HS-5 (cell line): ENCODE measurements around the gene PCBD1.

Experiments used
- DNase-seq: peaks from one replicate; pipeline ENCODE4 v3.0.0-alpha.2; 2012; ENCODE audit warnings: low read depth

PCBD1 gene

GRCh38 chr10:70917226-70917625 is 28.9 kb upstream of the PCBD1 start:
- DNase-seq, result no peak

- DNase-seq, result no peak
Observed at GRCh38 chr10:70916241-70916640, 27.9 kb upstream of the PCBD1 start.

DNA sequence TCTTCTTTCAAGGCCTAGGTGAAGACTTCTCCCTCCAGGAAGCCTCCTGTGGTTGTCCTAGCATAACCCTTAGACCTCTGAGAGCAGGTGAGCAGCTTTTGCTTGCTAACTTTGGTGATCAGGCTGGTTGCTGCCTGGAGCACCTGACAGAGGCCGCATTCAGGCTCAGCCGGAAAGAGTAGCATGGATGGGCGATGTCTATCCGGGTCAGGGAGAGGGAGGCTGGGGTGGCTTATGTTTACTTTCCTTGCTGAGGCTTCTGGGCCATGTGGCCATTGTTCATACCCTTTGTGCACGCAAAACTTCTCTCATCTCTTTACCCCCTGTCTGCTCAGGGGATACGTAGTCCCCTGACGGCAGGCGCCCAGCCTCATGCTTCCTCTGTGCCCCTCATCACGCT is 27.4 kb upstream of the PCBD1 start:
- DNase-seq, result no peak

GRCh38 chr10:70915206-70915605 is 26.8 kb upstream of the PCBD1 start:
- DNase-seq, result no peak

GRCh38 chr10:70914316-70914864 is 26.0 kb upstream of the PCBD1 start:
- DNase-seq, result no peak

GRCh38 chr10:70913893-70914240 is 25.5 kb upstream of the PCBD1 start:
- no peak for DNase-seq

DNA sequence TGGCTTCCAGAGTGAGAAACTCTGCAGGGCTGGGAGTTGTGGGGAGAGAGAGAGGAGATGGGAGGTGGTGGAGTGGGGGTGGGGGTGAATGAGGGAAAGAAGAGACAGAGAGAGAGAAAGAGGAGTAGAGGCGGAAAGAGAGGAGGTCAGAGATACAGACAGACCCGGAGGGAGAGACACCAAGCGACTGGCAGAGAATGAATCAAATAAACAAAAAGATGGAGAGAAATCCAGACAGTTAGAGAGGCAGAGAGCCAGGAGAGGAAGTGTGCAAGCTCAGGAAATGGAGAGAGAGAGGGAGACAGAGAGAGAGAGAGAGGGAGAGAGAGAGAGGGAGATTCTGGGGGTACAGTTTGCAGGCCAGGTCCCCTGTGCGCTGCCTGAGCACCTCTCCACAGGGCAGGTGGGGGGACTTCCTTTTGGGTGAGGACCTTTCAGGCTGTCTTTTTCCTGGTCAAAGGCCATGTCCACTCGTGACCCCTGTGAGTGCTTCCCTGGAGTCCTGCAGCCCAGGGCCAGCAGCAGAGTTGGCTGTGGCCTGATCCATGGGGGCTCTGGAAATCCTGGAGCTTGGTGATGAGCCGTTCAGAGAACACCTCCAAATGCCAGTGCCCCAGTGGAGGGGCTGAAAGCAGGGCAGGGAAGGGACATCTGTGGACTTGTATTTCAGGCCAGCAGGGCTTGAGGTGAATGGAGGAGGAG is 25.0 kb upstream of the PCBD1 start:
- no peak for DNase-seq

DNA sequence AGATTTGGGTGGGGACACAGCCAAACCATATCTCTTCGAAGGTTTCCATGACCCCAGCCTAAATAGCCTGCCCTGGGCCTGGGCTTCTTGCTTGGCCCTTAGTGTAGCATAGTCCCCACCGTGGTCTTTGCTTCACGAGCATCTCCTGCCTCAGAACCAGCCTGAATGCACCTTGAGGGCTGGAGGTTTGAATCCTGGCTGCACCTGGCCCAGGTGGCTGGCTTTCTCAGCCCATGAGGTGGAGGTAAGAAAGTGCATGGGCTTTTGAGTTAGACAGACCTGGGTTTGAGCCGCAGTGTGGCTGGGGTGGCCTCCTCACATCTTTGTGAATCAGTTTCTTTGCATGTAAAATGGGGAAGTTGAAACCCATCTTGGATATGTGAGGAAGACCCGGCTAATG is 24.2 kb upstream of the PCBD1 start:
- no peak for DNase-seq

DNA sequence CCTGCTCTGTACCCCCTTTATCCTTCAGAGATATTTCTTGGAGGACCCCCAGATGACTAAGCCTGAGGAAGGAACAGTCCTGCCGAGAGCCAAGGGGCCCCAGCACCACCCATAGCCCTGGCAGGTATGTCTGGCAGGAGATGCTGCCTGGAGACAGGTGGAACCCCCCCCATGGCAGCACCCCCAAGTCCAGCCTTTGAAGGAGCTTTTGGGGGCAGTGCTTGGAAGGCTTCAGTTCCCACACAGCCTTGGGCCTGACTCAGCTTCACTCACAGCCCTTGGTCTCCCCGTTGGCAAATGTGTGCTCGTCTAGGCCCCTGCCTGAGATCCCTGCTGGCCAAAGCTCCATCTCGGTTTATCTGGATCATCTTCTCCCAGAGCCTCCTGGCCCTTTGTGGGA is 23.0 kb upstream of the PCBD1 start:
- no peak for DNase-seq

GRCh38 chr10:70910486-70911341 is 22.3 kb upstream of the PCBD1 start:
- DNase-seq, result no peak

- DNase-seq, result no peak
Observed at GRCh38 chr10:70909326-70909935, 21.1 kb upstream of the PCBD1 start.

- DNase-seq, result no peak
Observed at GRCh38 chr10:70908406-70909296, 20.3 kb upstream of the PCBD1 start.

DNA sequence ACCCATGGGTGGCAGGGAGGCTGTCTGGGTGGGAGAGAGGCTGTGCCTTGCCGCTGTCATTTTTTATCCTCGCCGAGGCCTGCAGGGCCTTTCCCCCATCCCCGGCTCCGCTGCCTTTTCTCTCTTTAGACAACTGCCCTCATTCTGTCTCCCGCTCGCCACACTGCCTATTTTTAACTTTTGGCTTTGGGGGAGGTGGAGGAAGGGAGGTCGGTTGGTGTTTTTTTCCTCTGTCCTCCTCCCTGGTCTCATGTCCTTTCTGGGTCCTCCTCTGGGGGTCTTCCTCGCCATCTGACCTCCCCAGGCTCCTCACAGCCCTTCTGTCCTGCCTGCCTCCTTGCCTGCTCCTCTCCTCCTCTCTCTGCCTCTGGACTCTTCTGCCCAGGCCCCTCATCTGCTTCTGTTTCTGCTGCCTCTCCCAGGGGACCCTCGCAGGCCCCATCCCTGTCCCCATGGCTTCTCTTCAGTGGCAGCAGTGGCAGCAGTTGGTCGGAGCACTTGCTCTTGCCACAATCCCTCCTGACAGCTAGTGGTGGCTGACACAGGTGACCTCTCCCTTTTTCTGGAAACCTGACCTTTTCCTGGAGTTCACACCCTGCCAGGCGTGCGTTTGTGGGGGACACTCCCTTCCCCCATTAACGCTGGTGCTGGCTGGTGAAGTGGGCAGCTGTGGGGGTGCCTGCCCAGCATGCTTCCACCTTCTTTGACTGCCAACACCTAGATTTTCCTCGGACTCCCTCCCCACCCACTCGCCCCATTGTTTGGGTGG is 19.5 kb upstream of the PCBD1 start:
- no peak for DNase-seq

GRCh38 chr10:70906953-70907636 is 18.7 kb upstream of the PCBD1 start:
- DNase-seq, result no peak

GRCh38 chr10:70906031-70906783 is 17.8 kb upstream of the PCBD1 start:
- no peak for DNase-seq

- no peak for DNase-seq
Observed at GRCh38 chr10:70905071-70906021, 17.0 kb upstream of the PCBD1 start.

GRCh38 chr10:70903262-70903921 is 15.0 kb upstream of the PCBD1 start:
- DNase-seq, result no peak

- no peak for DNase-seq
Observed at GRCh38 chr10:70902661-70903261, 14.4 kb upstream of the PCBD1 start.
